Upper lobe of right lung (tissue), 1 donor: ENCODE measurements around the gene SPECC1L. TPM values are rescaled to one million over a fixed set of nuclear protein-coding genes. Genes with fewer than 3 reads are reported as not detected.

Source experiments
- ATAC-seq: fragments of 200-7000 bp; cut with Tn5 transposase; one replicate; pipeline ENCODE4 v1.9.1; 2020; ENCODE audit warnings: mild to moderate bottlenecking, moderate library complexity
- DNase-seq: peaks from one replicate; pipeline ENCODE4 v3.0.0-alpha.2; 2020
- H3K27ac ChIP-seq: fragments of 200-600 bp; one replicate; pipeline ENCODE4 v1.8.0; 2022
- H3K27me3 ChIP-seq: fragments of 200-600 bp; one replicate; pipeline ENCODE4 v1.8.0; 2022; ENCODE audit warnings: mild to moderate bottlenecking
- H3K36me3 ChIP-seq: fragments of 200-600 bp; one replicate; pipeline ENCODE4 v1.8.0; 2022
- H3K4me1 ChIP-seq: fragments of 200-600 bp; one replicate; pipeline ENCODE4 v1.8.0; 2022
- H3K4me3 ChIP-seq: fragments of 200-600 bp; one replicate; pipeline ENCODE4 v1.8.0; 2022; ENCODE audit warnings: mild to moderate bottlenecking
- H3K9me3 ChIP-seq: fragments of 200-600 bp; one replicate; pipeline ENCODE4 v1.8.0; 2022
- CTCF ChIP-seq: fragments of 200-600 bp; IDR thresholded peaks from one replicate; pipeline ENCODE4 v1.8.0; 2022; ENCODE audit warnings: antibody characterized with exemption
- intact Hi-C: fragments of 100-400 bp; cut with DNase I; formaldehyde crosslinking; loops from one replicate; pipeline ENCODE4 v1.11.0; 2022
- total RNA-seq: library from RNA; stranded (reverse); fragmentation: NEBNext Ultra II Directional; extraction: Animal tissue kit (Norgen Biotek cat#: 25700); gene quantifications from one replicate; pipeline ENCODE4 v1.2.1, GENCODE V29; 2021
- donor health status: DM: no; HTN: yes; CAD: no; lungs with severe emphysema.

SPECC1L gene
- total RNA-seq, 1 donor from 2014 or later: 87.1 TPM

- no peak overlapping the region for H3K27ac ChIP-seq
- intact Hi-C loops: loop anchor here (10.0 kb wide), 1 partner anchor 201 kb away; no protein-coding TSS in a partner anchor
- TF ChIP-seq CTCF: no peak
- H3K27me3 ChIP-seq: no peaks in the 10 kb centered on the region
- DNase-seq: no peak
- H3K36me3 ChIP-seq: peaks cover 73% of the 10 kb centered on the region
- no peak for ATAC-seq
- no peak overlapping the region for H3K4me3 ChIP-seq
- peaks cover 7% of the 10 kb centered on the region for H3K4me1 ChIP-seq
- H3K9me3 ChIP-seq: no peaks in the 10 kb centered on the region
Observed at GRCh38 chr22:24323695-24324094, 53.1 kb downstream of the SPECC1L start.

- H3K36me3 ChIP-seq: peaks cover 73% of the 10 kb centered on the region
- DNase-seq: no peak
- H3K4me1 ChIP-seq: peaks cover 7% of the 10 kb centered on the region
- intact Hi-C loops: loop anchor here (10.0 kb wide), 1 partner anchor 201 kb away; no protein-coding TSS in a partner anchor
- no peaks in the 10 kb centered on the region for H3K27me3 ChIP-seq
- H3K4me3 ChIP-seq: no peak overlapping the region
- TF ChIP-seq CTCF: no peak
- no peaks in the 10 kb centered on the region for H3K9me3 ChIP-seq
- ATAC-seq: no peak
- no peak overlapping the region for H3K27ac ChIP-seq
Observed at GRCh38 chr22:24324137-24324536, 53.5 kb downstream of the SPECC1L start.

GRCh38 chr22:24325105-24325757 lies 54.6 kb downstream of the SPECC1L start:
- H3K9me3 ChIP-seq: no peaks in the 10 kb centered on the region
- H3K4me1 ChIP-seq: peaks cover 11% of the 10 kb centered on the region
- peaks cover 73% of the 10 kb centered on the region for H3K36me3 ChIP-seq
- intact Hi-C loops: loop anchor here (10.0 kb wide), 1 partner anchor 200 kb away; no protein-coding TSS in a partner anchor
- ATAC-seq (peak; percentile 90), DNase-seq (no peak)
- no peak overlapping the region for H3K4me3 ChIP-seq
- peak; percentile 71 for TF ChIP-seq CTCF
- H3K27me3 ChIP-seq: no peaks in the 10 kb centered on the region
- no peak overlapping the region for H3K27ac ChIP-seq

GRCh38 chr22:24326266-24326665 lies 55.6 kb downstream of the SPECC1L start:
- H3K36me3 ChIP-seq: peaks cover 75% of the 10 kb centered on the region
- H3K27me3 ChIP-seq: no peaks in the 10 kb centered on the region
- H3K4me1 ChIP-seq: peaks cover 11% of the 10 kb centered on the region
- ATAC-seq (no peak), DNase-seq (no peak)
- no peak for TF ChIP-seq CTCF
- H3K4me3 ChIP-seq: no peak overlapping the region
- intact Hi-C loops: loop anchor here (10.0 kb wide), 1 partner anchor 199 kb away; no protein-coding TSS in a partner anchor
- no peak overlapping the region for H3K27ac ChIP-seq
- H3K9me3 ChIP-seq: no peaks in the 10 kb centered on the region

- H3K4me1 ChIP-seq: peaks cover 11% of the 10 kb centered on the region
- no peak overlapping the region for H3K27ac ChIP-seq
- no peaks in the 10 kb centered on the region for H3K9me3 ChIP-seq
- no peak for DNase-seq
- intact Hi-C loops: loop anchor here (10.0 kb wide), 1 partner anchor 197 kb away; no protein-coding TSS in a partner anchor
- H3K27me3 ChIP-seq: no peaks in the 10 kb centered on the region
- ATAC-seq: no peak
- TF ChIP-seq CTCF: no peak
- no peak overlapping the region for H3K4me3 ChIP-seq
- peaks cover 72% of the 10 kb centered on the region for H3K36me3 ChIP-seq
Observed at GRCh38 chr22:24327832-24328231, 57.2 kb downstream of the SPECC1L start.
